Hepatocyte (in vitro differentiated cells): ENCODE measurements around the gene C20orf141. TPM values are rescaled to one million over a fixed set of nuclear protein-coding genes. Genes with fewer than 3 reads are reported as not detected.

Experiments
- DNase-seq: peaks from one replicate; pipeline ENCODE4 v3.0.0-alpha.2; 2016; ENCODE audit warnings: low spot score
- H2AFZ ChIP-seq: fragments of 200-600 bp; sonication (generic); 2 replicates; pipeline ENCODE4 v1.6.0; 2016; ENCODE audit warnings: antibody characterized with exemption, mild to moderate bottlenecking
- H3K27ac ChIP-seq: fragments of 200-600 bp; sonication (generic); 2 replicates; pipeline ENCODE4 v1.5.1; 2016; ENCODE audit warnings: mild to moderate bottlenecking
- H3K27me3 ChIP-seq: fragments of 200-600 bp; sonication (generic); 2 replicates; pipeline ENCODE4 v1.6.1; 2016
- H3K36me3 ChIP-seq: fragments of 200-600 bp; sonication (generic); replicated peaks from 2 replicates; pipeline ENCODE4 v1.5.1; 2016; ENCODE audit warnings: low read depth; ENCODE audit not compliant: insufficient read depth
- H3K4me1 ChIP-seq: fragments of 200-600 bp; sonication (generic); 2 replicates; pipeline ENCODE4 v1.5.1; 2016; ENCODE audit warnings: mild to moderate bottlenecking, moderate library complexity; ENCODE audit not compliant: insufficient read depth
- H3K4me2 ChIP-seq: fragments of 200-600 bp; sonication (generic); 2 replicates; pipeline ENCODE4 v1.6.0; 2016
- H3K4me3 ChIP-seq: fragments of 200-600 bp; sonication (generic); 2 replicates; pipeline ENCODE4 v1.5.1; 2016; ENCODE audit warnings: mild to moderate bottlenecking
- H3K79me2 ChIP-seq: fragments of 200-600 bp; sonication (generic); 2 replicates; pipeline ENCODE4 v1.6.0; 2017; ENCODE audit warnings: mild to moderate bottlenecking
- H3K9me2 ChIP-seq: fragments of 200-600 bp; sonication (generic); replicated peaks from 2 replicates; pipeline ENCODE4 v1.6.0; 2017; ENCODE audit warnings: mild to moderate bottlenecking; ENCODE audit not compliant: insufficient read depth
- H3K9me3 ChIP-seq: fragments of 200-600 bp; sonication (generic); 2 replicates; pipeline ENCODE4 v1.5.1; 2016; ENCODE audit warnings: low read depth, mild to moderate bottlenecking
- H4K20me1 ChIP-seq: fragments of 200-600 bp; sonication (generic); 2 replicates; pipeline ENCODE4 v1.6.0; 2016; ENCODE audit warnings: mild to moderate bottlenecking; ENCODE audit not compliant: insufficient read depth, poor library complexity, severe bottlenecking
- CTCF ChIP-seq: fragments of 200-600 bp; sonication (generic); IDR thresholded peaks from 2 replicates; pipeline ENCODE4 v1.5.1; 2016; ENCODE audit warnings: antibody characterized with exemption, mild to moderate bottlenecking; ENCODE audit not compliant: poor library complexity
- EZH2 ChIP-seq: fragments of 200-600 bp; sonication (generic); IDR thresholded peaks from 2 replicates; pipeline ENCODE4 v1.6.1; 2016; ENCODE audit warnings: antibody characterized with exemption, mild to moderate bottlenecking, borderline replicate concordance
- EZH2phosphoT487 ChIP-seq: fragments of 200-600 bp; sonication (generic); IDR thresholded peaks from one replicate; pipeline ENCODE4 v1.6.1; 2018; ENCODE audit warnings: antibody characterized with exemption, mild to moderate bottlenecking, low read depth, moderate library complexity; ENCODE audit not compliant: unreplicated experiment, severe bottlenecking
- whole genome bisulfite sequencing: methylation state at CpG from one replicate; pipeline ENCODE4 v1.1.6; 2016; ENCODE audit warnings: low lambda C conversion rate; ENCODE audit errors: missing lambda C conversion rate; 5-methylcytosine and 5-hydroxymethylcytosine counted together
- polyA plus RNA-seq: library from polyadenylated mRNA; unstranded; fragments of >200 nt; fragmentation: Nextera tagmentation; extraction: Ambion mirVana; gene quantifications from 2 replicates; pipeline ENCODE4 v1.2.1, GENCODE V29; 2016
- total RNA-seq: library from RNA; depleted of rRNA; stranded (reverse); fragments of >200 nt; gene quantifications from 2 replicates; pipeline ENCODE4 v1.2.3, GENCODE V29; 2014

The C20orf141 gene
- total and polyA plus RNA-seq, 2 experiments from 2014 or later, result not detected

GRCh38 chr20:2817891-2818595, 3.3 kb downstream of the C20orf141 start:
- peaks cover 8% of the 10 kb centered on the region for H3K27me3 ChIP-seq
- no peak for DNase-seq
- no peak overlapping the region for H3K4me3 ChIP-seq
- H3K9me2 ChIP-seq, result no peaks in the 10 kb centered on the region
- 79% methylated on average over 7 of the region's 7 CpGs for WGBS
- no peak overlapping the region for H3K4me2 ChIP-seq
- H3K79me2 ChIP-seq, result no peaks in the 10 kb centered on the region
- no peaks in the 10 kb centered on the region for H3K9me3 ChIP-seq
- TF ChIP-seq CTCF (no peak), EZH2phosphoT487 (no peak), EZH2 (no peak)
- no peaks in the 10 kb centered on the region for H4K20me1 ChIP-seq
- peaks cover 27% of the 10 kb centered on the region for H3K4me1 ChIP-seq
- H2AFZ ChIP-seq, result no peak overlapping the region
- no peak overlapping the region for H3K27ac ChIP-seq
- H3K36me3 ChIP-seq, result no peaks in the 10 kb centered on the region

GRCh38 chr20:2820084-2820895, 5.5 kb downstream of the C20orf141 start:
- Histone ChIP-seq H2AFZ (peak overlapping the region; percentile 66), H3K4me2 (peak overlapping the region; percentile 68)
- 21% methylated on average over 27 of the region's 32 CpGs for WGBS

More at GRCh38 chr20:2820084-2820895, 5.5 kb downstream of the C20orf141 start:
- H3K27me3 ChIP-seq, result peaks cover 8% of the 10 kb centered on the region
- H3K4me1 ChIP-seq, result peaks cover 23% of the 10 kb centered on the region
- no peaks in the 10 kb centered on the region for H4K20me1 ChIP-seq
- peak; percentile 32 for DNase-seq
- no peaks in the 10 kb centered on the region for H3K36me3 ChIP-seq
- TF ChIP-seq EZH2, result peak; percentile 58
- no peak for TF ChIP-seq CTCF
- H3K9me2 ChIP-seq, result no peaks in the 10 kb centered on the region
- no peak overlapping the region for H3K4me3 ChIP-seq
- peak overlapping the region; percentile 74 for H3K27ac ChIP-seq
- no peaks in the 10 kb centered on the region for H3K9me3 ChIP-seq
- H3K79me2 ChIP-seq, result no peaks in the 10 kb centered on the region
